ENCODE measurements around the gene GADD45A.

Gene GADD45A

DNA sequence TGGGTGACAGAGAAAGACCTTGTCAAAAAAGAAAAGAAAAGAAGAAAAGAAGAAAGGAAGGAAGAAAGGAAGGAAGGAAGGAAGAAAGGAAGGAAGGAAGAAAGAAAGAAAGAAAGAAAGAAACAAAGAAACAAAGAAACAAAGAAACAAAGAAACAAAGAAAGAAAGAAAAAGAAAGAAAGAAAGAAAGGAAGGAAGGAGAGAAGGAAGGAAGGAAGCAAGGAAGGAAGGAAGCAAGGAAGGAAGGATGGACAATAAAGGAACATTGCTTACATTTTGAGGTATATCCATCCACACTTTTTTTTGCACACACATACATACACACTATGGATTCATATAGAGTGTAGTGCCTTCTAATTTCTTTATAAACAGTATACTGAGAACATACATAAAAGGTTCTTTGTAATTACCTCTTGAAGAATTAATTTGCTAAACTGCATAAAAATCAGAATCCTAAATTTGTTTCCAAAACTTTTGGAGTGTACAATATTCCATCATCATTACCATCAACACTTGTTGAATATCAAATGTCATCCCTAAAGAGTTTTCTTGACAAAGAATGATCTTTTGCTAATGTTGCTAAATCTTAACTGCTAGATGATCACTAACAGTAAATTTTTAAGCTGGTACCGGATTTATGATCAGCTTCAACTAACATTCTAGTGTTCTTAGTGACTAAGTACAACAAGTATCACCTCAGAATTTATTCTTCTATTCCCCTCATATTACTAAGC, 11.4 kb upstream of the GADD45A start:
- Histone ChIP-seq H4K20me1 (ENCODE audit: low read depth, low read length) (no peaks in the 10 kb centered on the region), H3K27ac (ENCODE audit: low read depth, low read length) (no peak overlapping the region), H3K4me3 (ENCODE audit: insufficient read depth, low read length, poor library complexity, severe bottlenecking) (no peak overlapping the region), H3K9me3 (ENCODE audit: insufficient read depth, low read length) (no peaks in the 10 kb centered on the region), H3K27me3 (ENCODE audit: low read length) (no peaks in the 10 kb centered on the region), H3K9ac (ENCODE audit: low read length) (no peak overlapping the region), H3K4me2 (ENCODE audit: low read depth, low read length, poor library complexity, severe bottlenecking) (no peak overlapping the region), H3F3A (ENCODE audit: insufficient read depth) (no peaks in the 10 kb centered on the region), H2AFZ (ENCODE audit: low read depth, low read length, severe bottlenecking) (no peak overlapping the region), H3K36me3 (ENCODE audit: low read length) (no peaks in the 10 kb centered on the region), H3K79me2 (ENCODE audit: insufficient read depth, low read length) (no peaks in the 10 kb centered on the region), H3K9me2 (replicated peaks; ENCODE audit: insufficient read depth, low read length) (no peaks in the 10 kb centered on the region)
- TF ChIP-seq, protein P1, sequence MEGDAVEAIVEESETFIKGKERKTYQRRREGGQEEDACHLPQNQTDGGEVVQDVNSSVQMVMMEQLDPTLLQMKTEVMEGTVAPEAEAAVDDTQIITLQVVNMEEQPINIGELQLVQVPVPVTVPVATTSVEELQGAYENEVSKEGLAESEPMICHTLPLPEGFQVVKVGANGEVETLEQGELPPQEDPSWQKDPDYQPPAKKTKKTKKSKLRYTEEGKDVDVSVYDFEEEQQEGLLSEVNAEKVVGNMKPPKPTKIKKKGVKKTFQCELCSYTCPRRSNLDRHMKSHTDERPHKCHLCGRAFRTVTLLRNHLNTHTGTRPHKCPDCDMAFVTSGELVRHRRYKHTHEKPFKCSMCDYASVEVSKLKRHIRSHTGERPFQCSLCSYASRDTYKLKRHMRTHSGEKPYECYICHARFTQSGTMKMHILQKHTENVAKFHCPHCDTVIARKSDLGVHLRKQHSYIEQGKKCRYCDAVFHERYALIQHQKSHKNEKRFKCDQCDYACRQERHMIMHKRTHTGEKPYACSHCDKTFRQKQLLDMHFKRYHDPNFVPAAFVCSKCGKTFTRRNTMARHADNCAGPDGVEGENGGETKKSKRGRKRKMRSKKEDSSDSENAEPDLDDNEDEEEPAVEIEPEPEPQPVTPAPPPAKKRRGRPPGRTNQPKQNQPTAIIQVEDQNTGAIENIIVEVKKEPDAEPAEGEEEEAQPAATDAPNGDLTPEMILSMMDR (IDR thresholded peaks at IDR 0.05; ENCODE audit: insufficient read depth, low read length, poor library complexity, severe bottlenecking): no peak
- TF ChIP-seq EZH2phosphoT487 (conservative IDR thresholded peaks at IDR 0.05; ENCODE audit: low read length): no peak

DNA sequence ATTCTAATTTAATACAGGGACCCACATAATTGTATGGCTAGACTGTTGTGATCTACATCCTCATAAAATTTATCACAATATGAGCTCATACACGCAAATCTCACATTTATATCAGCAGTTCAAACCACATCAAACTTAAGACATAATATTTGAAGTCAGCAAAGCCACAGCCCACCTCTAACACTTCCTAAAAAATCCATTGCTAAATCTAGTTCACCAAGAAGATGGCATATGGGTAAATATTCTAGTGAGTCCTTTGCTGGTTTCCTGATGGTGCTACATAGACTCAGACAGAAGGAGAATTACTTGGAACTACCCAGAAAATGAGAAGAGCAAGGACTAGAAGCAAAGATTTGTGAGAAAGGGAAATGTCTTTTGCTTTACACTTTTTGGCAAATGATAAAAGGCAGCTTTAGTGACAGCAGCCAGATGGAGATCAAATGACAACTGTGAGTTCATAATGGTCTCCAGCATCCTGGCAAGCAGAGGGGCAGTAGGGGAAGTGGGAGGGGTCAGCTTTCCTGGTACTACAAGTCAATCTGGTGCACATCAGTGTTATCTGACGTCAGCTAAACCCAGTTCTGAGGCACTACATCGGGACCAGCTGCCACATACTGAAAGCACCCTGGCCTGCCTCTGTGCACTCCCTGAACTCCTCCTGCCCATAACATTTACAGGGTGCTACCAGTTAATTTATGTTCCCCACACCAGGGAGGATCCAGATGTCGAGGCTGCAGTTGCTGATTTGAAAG, 10.6 kb upstream of the GADD45A start:
- no peak overlapping the region for H3K4me2 ChIP-seq (ENCODE audit: low read depth, low read length, poor library complexity, severe bottlenecking)
- no peaks in the 10 kb centered on the region for H3K27me3 ChIP-seq (ENCODE audit: low read length)
- H3F3A ChIP-seq (ENCODE audit: insufficient read depth): no peaks in the 10 kb centered on the region
- H3K4me3 ChIP-seq (ENCODE audit: insufficient read depth, low read length, poor library complexity, severe bottlenecking): no peak overlapping the region
- no peak overlapping the region for H3K9ac ChIP-seq (ENCODE audit: low read length)
- H3K79me2 ChIP-seq (ENCODE audit: insufficient read depth, low read length): no peaks in the 10 kb centered on the region
- TF ChIP-seq, protein P1 (IDR thresholded peaks at IDR 0.05; ENCODE audit: insufficient read depth, low read length, poor library complexity, severe bottlenecking): no peak
- TF ChIP-seq EZH2phosphoT487 (conservative IDR thresholded peaks at IDR 0.05; ENCODE audit: low read length): no peak
- H4K20me1 ChIP-seq (ENCODE audit: low read depth, low read length): no peaks in the 10 kb centered on the region
- H3K9me2 ChIP-seq (replicated peaks; ENCODE audit: insufficient read depth, low read length): no peaks in the 10 kb centered on the region
- H2AFZ ChIP-seq (ENCODE audit: low read depth, low read length, severe bottlenecking): no peak overlapping the region
- H3K9me3 ChIP-seq (ENCODE audit: insufficient read depth, low read length): no peaks in the 10 kb centered on the region
- no peaks in the 10 kb centered on the region for H3K36me3 ChIP-seq (ENCODE audit: low read length)
- no peak overlapping the region for H3K27ac ChIP-seq (ENCODE audit: low read depth, low read length)

DNA sequence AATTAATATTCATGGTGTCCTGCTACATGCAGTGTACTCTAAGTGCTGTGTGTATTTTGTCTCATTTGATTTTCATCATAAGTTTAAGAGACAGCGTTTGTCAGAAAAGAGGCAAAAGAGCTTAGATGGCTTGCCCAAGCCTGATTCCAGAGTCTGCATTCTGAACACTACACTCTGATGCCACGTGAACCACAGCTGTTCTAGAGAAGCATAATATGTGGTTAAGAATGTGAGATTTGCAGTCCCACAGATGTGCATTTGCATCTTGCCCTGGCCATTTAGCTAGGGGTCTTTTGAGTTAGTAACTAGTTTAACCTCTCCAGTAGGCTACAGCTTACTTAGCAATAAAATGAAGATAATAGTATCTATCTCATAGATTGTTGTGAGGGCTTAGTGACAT, 9.2 kb upstream of the GADD45A start:
- Histone ChIP-seq H3K9me3 (ENCODE audit: insufficient read depth, low read length) (no peaks in the 10 kb centered on the region), H3F3A (ENCODE audit: insufficient read depth) (no peaks in the 10 kb centered on the region), H3K9ac (ENCODE audit: low read length) (no peak overlapping the region), H4K20me1 (ENCODE audit: low read depth, low read length) (no peaks in the 10 kb centered on the region), H3K4me2 (ENCODE audit: low read depth, low read length, poor library complexity, severe bottlenecking) (no peak overlapping the region), H3K36me3 (ENCODE audit: low read length) (no peaks in the 10 kb centered on the region), H3K27ac (ENCODE audit: low read depth, low read length) (no peak overlapping the region), H3K4me3 (ENCODE audit: insufficient read depth, low read length, poor library complexity, severe bottlenecking) (no peak overlapping the region), H3K79me2 (ENCODE audit: insufficient read depth, low read length) (no peaks in the 10 kb centered on the region), H2AFZ (ENCODE audit: low read depth, low read length, severe bottlenecking) (no peak overlapping the region), H3K9me2 (replicated peaks; ENCODE audit: insufficient read depth, low read length) (no peaks in the 10 kb centered on the region), H3K27me3 (ENCODE audit: low read length) (no peaks in the 10 kb centered on the region)
- TF ChIP-seq, protein P1 (IDR thresholded peaks at IDR 0.05; ENCODE audit: insufficient read depth, low read length, poor library complexity, severe bottlenecking): no peak
- no peak for TF ChIP-seq EZH2phosphoT487 (conservative IDR thresholded peaks at IDR 0.05; ENCODE audit: low read length)

Data from SU-DHL-6 (cell line).